Caco-2 (cell line): ENCODE measurements around the gene RHBDD1. TPM values are rescaled to one million over a fixed set of nuclear protein-coding genes. Genes with fewer than 3 reads are reported as not detected.

ENCODE experiments used
- BruUV-seq: library from RNA; stranded (reverse); fragments of 400-500 nt; replicated peaks from 2 replicates; lab custom pipeline; 2021; lab: Mats Ljungman, UMichigan
- CTCF ChIA-PET: fragments of 300-600 bp; sonication (Branson Sonifier 250); formaldehyde crosslinking; loops from one replicate; lab custom pipeline; 2022; ENCODE audit warnings: antibody characterized with exemption; lab: Charles Lee
- POLR2A ChIA-PET: fragments of 300-600 bp; sonication (Branson Sonifier 250); formaldehyde crosslinking; loops from one replicate; lab custom pipeline; 2022; ENCODE audit warnings: antibody characterized with exemption; lab: Charles Lee
- DNase-seq, 2 experiments: peaks; one replicate each; pipeline versions ENCODE4 v3.0.0 to v3.0.0-alpha.2; 2020 to 2022
- H3K27me3 ChIP-seq: replicated peaks from 2 replicates; pipeline ENCODE4 v1.6.0; 2011; ENCODE audit warnings: low read length; ENCODE audit not compliant: control insufficient read depth, insufficient read depth
- H3K36me3 ChIP-seq: 2 replicates; pipeline ENCODE4 v1.5.1; 2011; ENCODE audit warnings: low read length; ENCODE audit not compliant: control insufficient read depth, insufficient read depth
- H3K4me1 ChIP-seq: fragments of 250-450 bp; sonication (Bioruptor Pico); 2 replicates; pipeline ENCODE4 v1.5.1; 2020; ENCODE audit warnings: mild to moderate bottlenecking
- H3K4me3 ChIP-seq: 2 replicates; pipeline ENCODE4 v1.5.1; 2011; ENCODE audit warnings: low read depth, mild to moderate bottlenecking, control low read depth, low read length
- H3K9me3 ChIP-seq: fragments of 250-450 bp; sonication (Bioruptor Pico); 2 replicates; pipeline ENCODE4 v1.5.1; 2020; ENCODE audit warnings: mild to moderate bottlenecking, moderate library complexity
- H3K27ac Mint-ChIP-seq: one replicate; pipeline ENCODE4 v1.8.0; 2022; ENCODE audit warnings: mixed read lengths; ENCODE audit not compliant: unreplicated experiment
- H3K27me3 Mint-ChIP-seq: one replicate; pipeline ENCODE4 v1.8.0; 2022; ENCODE audit warnings: mixed read lengths; ENCODE audit not compliant: insufficient read depth, unreplicated experiment
- H3K36me3 Mint-ChIP-seq: one replicate; pipeline ENCODE4 v1.8.0; 2022; ENCODE audit warnings: mild to moderate bottlenecking, mixed read lengths; ENCODE audit not compliant: insufficient read depth, unreplicated experiment
- H3K4me1 Mint-ChIP-seq: one replicate; pipeline ENCODE4 v1.8.0; 2022; ENCODE audit warnings: low read depth, mixed read lengths; ENCODE audit not compliant: unreplicated experiment
- H3K4me3 Mint-ChIP-seq: one replicate; pipeline ENCODE4 v1.8.0; 2022; ENCODE audit warnings: mild to moderate bottlenecking, moderate library complexity, mixed read lengths; ENCODE audit not compliant: unreplicated experiment
- H3K9me3 Mint-ChIP-seq: one replicate; pipeline ENCODE4 v1.8.0; 2022; ENCODE audit warnings: mixed read lengths; ENCODE audit not compliant: unreplicated experiment
- CTCF ChIP-seq, 2 experiments: fragments of 200-600 bp in 1 of 2; IDR thresholded peaks; 1 replicate in 1 of 2; 2 replicates in 1 of 2; pipeline versions ENCODE4 v1.5.1 to v1.8.0; 2011 to 2022; ENCODE audit warnings: antibody characterized with exemption in 1 of 2, control low read depth in 1 of 2, inconsistent platforms in 1 of 2, low read depth in 1 of 2, low read length in 1 of 2, mild to moderate bottlenecking in 1 of 2, moderate library complexity in 1 of 2; ENCODE audit not compliant: insufficient read depth in 1 of 2, severe bottlenecking in 1 of 2, unreplicated experiment in 1 of 2
- intact Hi-C: fragments of 100-400 bp; cut with micrococcal nuclease; formaldehyde crosslinking; loops from one replicate; pipeline ENCODE4 v1.10.0; 2022; ENCODE audit not compliant: unreplicated experiment
- total RNA-seq: library from RNA; stranded (reverse); gene quantifications from 2 replicates; pipeline ENCODE4 v1.2.3, GENCODE V29; 2022

The RHBDD1 gene
- total RNA-seq, 1 experiment from 2014 or later: 14.3 TPM

DNA sequence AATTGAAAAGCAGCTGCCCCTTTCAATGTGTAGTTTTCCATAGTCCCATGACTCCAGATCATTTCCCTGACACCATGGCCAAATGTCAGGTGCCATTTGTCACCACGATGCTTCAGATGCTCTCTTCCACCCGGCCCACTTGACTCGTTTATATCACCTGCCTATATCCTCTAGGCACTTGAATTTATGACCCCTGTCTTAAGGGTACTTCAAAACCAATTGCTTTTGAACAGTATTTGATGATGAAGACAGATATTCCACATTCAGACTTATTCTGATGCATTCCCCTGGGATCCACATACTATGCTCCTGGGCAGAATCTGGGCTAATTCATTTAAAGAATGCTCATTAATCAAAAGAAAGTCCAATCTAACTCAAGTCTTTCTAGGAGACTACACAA is 16.9 kb upstream of the RHBDD1 start:
- BruUV-seq: no TSS peak
- no peak overlapping the region for H3K4me3 ChIP-seq

GRCh38 chr2:226825056-226825455 is 10.8 kb upstream of the RHBDD1 start:
- Histone ChIP-seq H3K4me3 (no peak overlapping the region), H3K27me3 (no peaks in the 10 kb centered on the region), H3K36me3 (no peaks in the 10 kb centered on the region), H3K4me1 (no peaks in the 10 kb centered on the region), H3K9me3 (no peaks in the 10 kb centered on the region)
- POLR2A ChIA-PET: no interaction called here
- no peaks in the 10 kb centered on the region for H3K9me3 Mint-ChIP-seq
- H3K36me3 Mint-ChIP-seq: no peaks in the 10 kb centered on the region
- no peak overlapping the region for H3K27ac Mint-ChIP-seq
- no peaks in the 10 kb centered on the region for H3K27me3 Mint-ChIP-seq
- H3K4me3 Mint-ChIP-seq: no peak overlapping the region
- no TSS peak for BruUV-seq
- TF ChIP-seq CTCF (IDR thresholded peaks at IDR 0.05; ENCODE audit: insufficient read depth in 1 of 2, low read depth in 1 of 2, low read length in 1 of 2, severe bottlenecking in 1 of 2, unreplicated experiment in 1 of 2): no peak
- H3K4me1 Mint-ChIP-seq: no peaks in the 10 kb centered on the region
- CTCF ChIA-PET: no interaction called here
- intact Hi-C loops: no loop called here
- DNase-seq: no peak

More for the DNA sequence above, 16.9 kb upstream of the RHBDD1 start:
- Mint-ChIP-seq H3K27ac (no peak overlapping the region), H3K9me3 (no peaks in the 10 kb centered on the region), H3K27me3 (no peaks in the 10 kb centered on the region), H3K4me1 (no peaks in the 10 kb centered on the region), H3K36me3 (no peaks in the 10 kb centered on the region), H3K4me3 (no peak overlapping the region)
- ChIA-PET CTCF (no interaction called here), POLR2A (no interaction called here)
- Histone ChIP-seq H3K4me1 (no peaks in the 10 kb centered on the region), H3K9me3 (no peaks in the 10 kb centered on the region), H3K36me3 (no peaks in the 10 kb centered on the region), H3K27me3 (no peaks in the 10 kb centered on the region)
- no peak for DNase-seq
- intact Hi-C loops: no loop called here
- no peak for TF ChIP-seq CTCF (IDR thresholded peaks at IDR 0.05; ENCODE audit: insufficient read depth in 1 of 2, low read depth in 1 of 2, low read length in 1 of 2, severe bottlenecking in 1 of 2, unreplicated experiment in 1 of 2)

- CTCF ChIA-PET: no interaction called here
- BruUV-seq: no TSS peak
- no peaks in the 10 kb centered on the region for H3K4me1 Mint-ChIP-seq
Observed at GRCh38 chr2:226828191-226828590, 7.7 kb upstream of the RHBDD1 start.

More at GRCh38 chr2:226828191-226828590, 7.7 kb upstream of the RHBDD1 start:
- Mint-ChIP-seq H3K27ac (no peak overlapping the region), H3K36me3 (peaks cover 5% of the 10 kb centered on the region), H3K9me3 (no peaks in the 10 kb centered on the region), H3K4me3 (no peak overlapping the region), H3K27me3 (no peaks in the 10 kb centered on the region)
- no peak overlapping the region for H3K4me3 ChIP-seq
- no peaks in the 10 kb centered on the region for H3K36me3 ChIP-seq
- no peaks in the 10 kb centered on the region for H3K9me3 ChIP-seq
- no peaks in the 10 kb centered on the region for H3K27me3 ChIP-seq
- H3K4me1 ChIP-seq: no peaks in the 10 kb centered on the region
- no peak for DNase-seq
- TF ChIP-seq CTCF (IDR thresholded peaks at IDR 0.05; ENCODE audit: insufficient read depth in 1 of 2, low read depth in 1 of 2, low read length in 1 of 2, severe bottlenecking in 1 of 2, unreplicated experiment in 1 of 2): no peak
- POLR2A ChIA-PET: no interaction called here
- intact Hi-C loops: no loop called here
